CD14-positive monocyte (primary cell): ENCODE results near the gene TOP2A. TPM values are rescaled to one million over a fixed set of nuclear protein-coding genes. Genes with fewer than 3 reads are reported as not detected.

ENCODE experiments used
- DNase-seq, 3 donors: peaks; one replicate each; pipeline ENCODE4 v3.0.0-alpha.2; 2011 to 2022
- H2AFZ ChIP-seq: 2 replicates; pipeline ENCODE4 v1.6.0; 2012; ENCODE audit warnings: mild to moderate bottlenecking, low read depth, low read length, inconsistent platforms; ENCODE audit not compliant: insufficient read depth, poor library complexity, severe bottlenecking
- H3K27ac ChIP-seq, 2 donors: 1 replicate in 1 of 2; 2 replicates in 1 of 2; pipeline ENCODE4 v1.5.1; 2012 to 2013; ENCODE audit warnings: low read length in 2 of 2, control low read depth in 1 of 2, inconsistent platforms in 1 of 2, low read depth in 1 of 2, mild to moderate bottlenecking in 1 of 2
- H3K27me3 ChIP-seq, 2 donors: one replicate each; pipeline versions ENCODE4 v1.6.0 to v1.6.1; 2011 to 2013; ENCODE audit warnings: low read length in 2 of 2; ENCODE audit not compliant: control insufficient read depth in 2 of 2, insufficient read depth in 2 of 2
- H3K36me3 ChIP-seq, 2 donors: replicated peaks in 1 of 2; 1 replicate in 1 of 2; 2 replicates in 1 of 2; pipeline versions ENCODE4 v1.5.1 to v1.6.1; 2012 to 2013; ENCODE audit warnings: low read length in 2 of 2, control low read depth in 1 of 2, inconsistent platforms in 1 of 2, mild to moderate bottlenecking in 1 of 2; ENCODE audit not compliant: insufficient read depth in 2 of 2, control insufficient read depth in 1 of 2
- H3K4me1 ChIP-seq, 2 donors: 1 replicate in 1 of 2; 2 replicates in 1 of 2; pipeline versions ENCODE4 v1.5.1 to v1.6.1; 2012 to 2013; ENCODE audit warnings: low read length in 2 of 2, control low read depth in 1 of 2, inconsistent platforms in 1 of 2, mild to moderate bottlenecking in 1 of 2, moderate library complexity in 1 of 2; ENCODE audit not compliant: insufficient read depth in 2 of 2, control insufficient read depth in 1 of 2
- H3K4me2 ChIP-seq: replicated peaks from 2 replicates; pipeline ENCODE3; 2012; ENCODE audit warnings: low read length, moderate library complexity, mild to moderate bottlenecking; ENCODE audit not compliant: poor library complexity, severe bottlenecking; ENCODE audit errors: extremely low read depth
- H3K4me3 ChIP-seq, 3 experiments: fragments of 200-600 bp in 1 of 3; sonication (generic) in 1 of 3; replicated peaks in 1 of 3; 1 replicate in 2 of 3; 2 replicates in 1 of 3; pipeline ENCODE4 v1.5.1; 2011 to 2013; ENCODE audit warnings: low read length in 3 of 3, mild to moderate bottlenecking in 3 of 3, control low read depth in 2 of 3, low read depth in 2 of 3, inconsistent platforms in 1 of 3, moderate library complexity in 1 of 3
- H3K79me2 ChIP-seq: 2 replicates; pipeline ENCODE4 v1.6.0; 2012; ENCODE audit warnings: mild to moderate bottlenecking, control low read depth, inconsistent platforms, low read length, moderate library complexity; ENCODE audit not compliant: insufficient read depth
- H3K9ac ChIP-seq: 2 replicates; pipeline ENCODE4 v1.6.0; 2017; ENCODE audit warnings: low read length, mild to moderate bottlenecking; ENCODE audit not compliant: insufficient read depth, poor library complexity, severe bottlenecking
- H3K9me3 ChIP-seq, 2 donors: replicated peaks in 1 of 2; 1 replicate in 1 of 2; 2 replicates in 1 of 2; pipeline versions ENCODE4 v1.5.1 to v1.6.1; 2012 to 2013; ENCODE audit warnings: low read length in 2 of 2, control low read depth in 1 of 2; ENCODE audit not compliant: control insufficient read depth in 1 of 2, insufficient read depth in 1 of 2
- H4K20me1 ChIP-seq: 2 replicates; pipeline ENCODE4 v1.6.0; 2012; ENCODE audit warnings: mild to moderate bottlenecking, low read length, control low read depth, moderate library complexity; ENCODE audit not compliant: insufficient read depth
- H3K27ac Mint-ChIP-seq, 7 donors: one replicate each; pipeline ENCODE4 v1.8.0; 2020; ENCODE audit warnings: mild to moderate bottlenecking in 7 of 7, mixed read lengths in 7 of 7, moderate library complexity in 6 of 7, inconsistent platforms in 2 of 7
- H3K27me3 Mint-ChIP-seq, 3 donors: one replicate each; pipeline ENCODE4 v1.8.0; 2021 to 2022; ENCODE audit warnings: low read depth in 3 of 3, mild to moderate bottlenecking in 3 of 3, mixed read lengths in 3 of 3, moderate library complexity in 3 of 3, inconsistent platforms in 1 of 3
- H3K36me3 Mint-ChIP-seq, 2 donors: one replicate each; pipeline ENCODE4 v1.8.0; 2020; ENCODE audit warnings: mixed read lengths in 2 of 2, inconsistent platforms in 1 of 2, mild to moderate bottlenecking in 1 of 2
- H3K4me1 Mint-ChIP-seq: one replicate; pipeline ENCODE4 v1.8.0; 2020; ENCODE audit warnings: mild to moderate bottlenecking, mixed read lengths
- H3K4me3 Mint-ChIP-seq, 2 donors: one replicate each; pipeline ENCODE4 v1.8.0; 2020; ENCODE audit warnings: mild to moderate bottlenecking in 2 of 2, mixed read lengths in 2 of 2, moderate library complexity in 1 of 2
- H3K9me3 Mint-ChIP-seq, 7 donors: one replicate each; pipeline ENCODE4 v1.8.0; 2020 to 2022; ENCODE audit warnings: mixed read lengths in 7 of 7, mild to moderate bottlenecking in 6 of 7, moderate library complexity in 6 of 7, inconsistent platforms in 2 of 7
- WGBS: methylation state at CpG from one replicate; pipeline ENCODE4 v1.1.5; 2013; ENCODE audit warnings: missing lambda C conversion rate; ENCODE audit not compliant: insufficient coverage; 5-methylcytosine and 5-hydroxymethylcytosine counted together
- intact Hi-C, 2 donors: fragments of 100-400 bp; cut with micrococcal nuclease; formaldehyde crosslinking; loops; one replicate each; pipeline versions ENCODE4 v1.15.0 to v1.15.1; 2023
- polyA plus RNA-seq, 3 donors: library from polyadenylated mRNA; depleted of rRNA in 1 of 3; unstranded in 2 of 3; stranded (reverse) in 1 of 3; fragments of 300-500 nt in 2 of 3; fragments of >200 nt in 1 of 3; fragmentation: Illumina TruSeq in 2 of 3; gene quantifications; 1 replicate in 2 of 3; 2 replicates in 1 of 3; pipeline ENCODE4 v1.2.3, GENCODE V29; 2012 to 2021
- TF ChIP-seq, protein P1 (sequence below): fragments of 200-600 bp; IDR thresholded peaks from one replicate; pipeline ENCODE4 v1.8.0; 2022; ENCODE audit warnings: antibody characterized with exemption, mild to moderate bottlenecking

The TOP2A gene
- polyA plus RNA-seq, 3 donors, result 0.01 to 0.94 (median 0.28) TPM

- 88% methylated on average over 25 of the region's 30 CpGs for WGBS
- H3K4me1 Mint-ChIP-seq, result peaks cover 51% of the 10 kb centered on the region
- Histone ChIP-seq H3K4me3 (no peak overlapping the region), H3K4me1 (peaks cover 17 to 48% of the 10 kb centered on the region in 2 donors), H3K9me3 (no peaks in the 10 kb centered on the region), H2AFZ (no peak overlapping the region), H3K79me2 (peaks cover 20% of the 10 kb centered on the region), H3K27me3 (no peaks in the 10 kb centered on the region), H3K9ac (no peak overlapping the region), H3K27ac (peak overlapping the region in 1 of 2 donors; percentile 4), H3K4me2 (no peak overlapping the region), H3K36me3 (peaks cover 66 to 77% of the 10 kb centered on the region in 2 donors), H4K20me1 (peaks cover 86% of the 10 kb centered on the region)
- H3K4me3 Mint-ChIP-seq, result no peak overlapping the region
- TF ChIP-seq, protein P1, sequence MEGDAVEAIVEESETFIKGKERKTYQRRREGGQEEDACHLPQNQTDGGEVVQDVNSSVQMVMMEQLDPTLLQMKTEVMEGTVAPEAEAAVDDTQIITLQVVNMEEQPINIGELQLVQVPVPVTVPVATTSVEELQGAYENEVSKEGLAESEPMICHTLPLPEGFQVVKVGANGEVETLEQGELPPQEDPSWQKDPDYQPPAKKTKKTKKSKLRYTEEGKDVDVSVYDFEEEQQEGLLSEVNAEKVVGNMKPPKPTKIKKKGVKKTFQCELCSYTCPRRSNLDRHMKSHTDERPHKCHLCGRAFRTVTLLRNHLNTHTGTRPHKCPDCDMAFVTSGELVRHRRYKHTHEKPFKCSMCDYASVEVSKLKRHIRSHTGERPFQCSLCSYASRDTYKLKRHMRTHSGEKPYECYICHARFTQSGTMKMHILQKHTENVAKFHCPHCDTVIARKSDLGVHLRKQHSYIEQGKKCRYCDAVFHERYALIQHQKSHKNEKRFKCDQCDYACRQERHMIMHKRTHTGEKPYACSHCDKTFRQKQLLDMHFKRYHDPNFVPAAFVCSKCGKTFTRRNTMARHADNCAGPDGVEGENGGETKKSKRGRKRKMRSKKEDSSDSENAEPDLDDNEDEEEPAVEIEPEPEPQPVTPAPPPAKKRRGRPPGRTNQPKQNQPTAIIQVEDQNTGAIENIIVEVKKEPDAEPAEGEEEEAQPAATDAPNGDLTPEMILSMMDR, result no peak
- H3K9me3 Mint-ChIP-seq, result no peaks in the 10 kb centered on the region
- peaks cover 60 to 75% of the 10 kb centered on the region in 2 donors for H3K36me3 Mint-ChIP-seq
- peak overlapping the region in 6 of 7 donors; percentile 58 to 84 (median 66) for H3K27ac Mint-ChIP-seq
- peaks cover 0 to 1% (median 0%) of the 10 kb centered on the region in 3 donors for H3K27me3 Mint-ChIP-seq
- intact Hi-C loops, result loop anchor here (1.0 to 5.0 kb wide), 3 partner anchors 51 to 178 kb away; partner anchors contain the start of gene TOP2A (in 1 of the 2)
- no peak for DNase-seq
Measured at GRCh38 chr17:40354221-40355122, 63.2 kb downstream of the TOP2A start.

DNA sequence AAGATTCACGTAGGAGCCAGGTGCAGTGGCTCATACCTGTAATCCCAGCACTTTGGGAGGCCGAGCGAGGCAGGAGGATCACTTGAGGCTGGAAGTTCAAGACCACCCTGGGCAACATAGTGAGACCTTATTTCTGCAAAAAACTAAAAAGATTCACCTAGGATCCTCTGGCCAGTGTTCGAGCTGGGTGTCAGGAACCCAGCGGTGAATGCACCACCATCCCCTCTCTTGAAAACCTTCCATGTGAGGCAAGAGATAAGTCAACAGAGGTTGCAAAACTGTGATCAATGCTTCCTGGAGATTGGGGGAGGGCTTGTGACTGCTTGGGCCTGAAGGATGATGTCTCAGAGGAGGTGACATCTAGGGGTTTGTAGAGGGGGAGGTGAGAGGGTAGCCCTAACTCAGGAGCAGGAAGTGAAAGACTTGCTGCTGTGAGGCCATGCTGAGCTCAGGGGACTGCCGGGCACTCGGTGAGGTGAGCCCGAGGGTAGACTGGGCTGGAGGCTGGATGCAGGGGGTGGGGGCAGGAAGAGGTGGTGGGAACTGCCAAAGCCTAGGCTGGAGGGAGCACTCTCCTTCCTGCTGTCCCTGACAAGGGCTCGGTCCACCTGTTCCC is 64.8 kb downstream of the TOP2A start:
- 50% methylated on average over 6 of the region's 9 CpGs for WGBS
- H3K27ac Mint-ChIP-seq, result peak overlapping the region in 6 of 7 donors; percentile 51 to 85 (median 71)
- H3K9me3 ChIP-seq, result no peaks in the 10 kb centered on the region
- H3K4me1 Mint-ChIP-seq, result peaks cover 48% of the 10 kb centered on the region
- no peaks in the 10 kb centered on the region for H3K9me3 Mint-ChIP-seq
- peak; percentile 42 to 76 (median 47) for DNase-seq
- H2AFZ ChIP-seq, result no peak overlapping the region
- H3K4me2 ChIP-seq, result no peak overlapping the region
- no peak overlapping the region for H3K4me3 Mint-ChIP-seq
- no peak overlapping the region for H3K4me3 ChIP-seq
- peaks cover 98% of the 10 kb centered on the region for H4K20me1 ChIP-seq
- no peaks in the 10 kb centered on the region for H3K27me3 ChIP-seq
- intact Hi-C loops, result loop anchor here in 1 of 2 donors (2.0 kb wide), 1 partner anchor 40 kb away; no protein-coding TSS in a partner anchor
- no peak overlapping the region for H3K9ac ChIP-seq
- TF ChIP-seq, protein P1, result no peak
- H3K4me1 ChIP-seq, result peaks cover 13 to 48% of the 10 kb centered on the region in 2 donors
- peak overlapping the region in 1 of 2 donors; percentile 11 for H3K27ac ChIP-seq
- peaks cover 0 to 1% (median 0%) of the 10 kb centered on the region in 3 donors for H3K27me3 Mint-ChIP-seq
- H3K36me3 ChIP-seq, result peaks cover 82 to 93% of the 10 kb centered on the region in 2 donors
- H3K79me2 ChIP-seq, result peaks cover 36% of the 10 kb centered on the region
- H3K36me3 Mint-ChIP-seq, result peaks cover 75 to 90% of the 10 kb centered on the region in 2 donors
